Neural cell (in vitro differentiated cells): ENCODE data around the gene PIGL. TPM values are rescaled to one million over a fixed set of nuclear protein-coding genes. Genes with fewer than 3 reads are reported as not detected.

ENCODE experiments used
- H2AFZ ChIP-seq: fragments of 200-600, 300-800 bp; sonication (generic), shearing (Covaris generic); 2 replicates; pipeline ENCODE4 v1.6.0; 2014; ENCODE audit warnings: low read depth, mild to moderate bottlenecking, antibody characterized with exemption, low read length, moderate library complexity
- H3F3A ChIP-seq: fragments of 200-600 bp; shearing (Covaris generic); 2 replicates; pipeline ENCODE4 v1.6.1; 2016; ENCODE audit warnings: mild to moderate bottlenecking, moderate library complexity, mixed read lengths, antibody characterized with exemption, low read length; ENCODE audit not compliant: insufficient read depth, poor library complexity, severe bottlenecking
- H3K27ac ChIP-seq: fragments of 200-600, 300-800 bp; sonication (generic), shearing (Covaris generic); 2 replicates; pipeline ENCODE4 v1.5.1; 2014; ENCODE audit warnings: mild to moderate bottlenecking, low read length, moderate library complexity
- H3K27me3 ChIP-seq: fragments of 300-800, 200-600 bp; sonication (generic), shearing (Covaris generic); 2 replicates; pipeline ENCODE4 v1.6.0; 2014; ENCODE audit warnings: mild to moderate bottlenecking, low read depth, low read length, moderate library complexity; ENCODE audit not compliant: insufficient read depth
- H3K36me3 ChIP-seq: fragments of 300-800, 200-600 bp; sonication (generic), shearing (Covaris generic); 2 replicates; pipeline ENCODE4 v1.5.1; 2014; ENCODE audit warnings: mild to moderate bottlenecking, antibody characterized with exemption, low read length, moderate library complexity; ENCODE audit not compliant: insufficient read depth
- H3K4me2 ChIP-seq: fragments of 300-800, 200-600 bp; sonication (generic), shearing (Covaris generic); 2 replicates; pipeline ENCODE4 v1.6.0; 2014; ENCODE audit warnings: mild to moderate bottlenecking, low read length
- H3K4me3 ChIP-seq: fragments of 300-800, 200-600 bp; sonication (generic), shearing (Covaris generic); 2 replicates; pipeline ENCODE4 v1.5.1; 2014; ENCODE audit warnings: mild to moderate bottlenecking, low read length, moderate library complexity
- H3K79me2 ChIP-seq: fragments of 200-600 bp; shearing (Covaris generic); replicated peaks from 2 replicates; pipeline ENCODE4 v1.6.0; 2014; ENCODE audit warnings: mild to moderate bottlenecking, low read length, moderate library complexity; ENCODE audit not compliant: insufficient read depth
- H3K9ac ChIP-seq: fragments of 300-800, 200-600 bp; sonication (generic), shearing (Covaris generic); 2 replicates; pipeline ENCODE4 v1.6.1; 2016; ENCODE audit warnings: mild to moderate bottlenecking, low read length, mixed read lengths
- H3K9me2 ChIP-seq: fragments of 200-600 bp; shearing (Covaris generic); 2 replicates; pipeline ENCODE4 v1.6.1; 2016; ENCODE audit warnings: mild to moderate bottlenecking, low read length, mixed read lengths; ENCODE audit not compliant: insufficient read depth
- H3K9me3 ChIP-seq: fragments of 200-600, 300-800 bp; sonication (generic), shearing (Covaris generic); 2 replicates; pipeline ENCODE4 v1.6.1; 2016; ENCODE audit warnings: mild to moderate bottlenecking, mixed run types, low read length, moderate library complexity, mixed read lengths
- H4K20me1 ChIP-seq: fragments of 200-600 bp; shearing (Covaris generic); 2 replicates; pipeline ENCODE4 v1.6.1; 2016; ENCODE audit warnings: mild to moderate bottlenecking, mixed run types; ENCODE audit not compliant: insufficient read depth
- EP300 ChIP-seq: fragments of 450-650 bp; conservative IDR thresholded peaks from 2 replicates; pipeline ENCODE4 v1.6.1; 2014; ENCODE audit warnings: antibody characterized with exemption, mild to moderate bottlenecking, moderate library complexity; ENCODE audit not compliant: poor library complexity, severe bottlenecking
- EZH2 ChIP-seq: fragments of 200-600, 300-800 bp; shearing (Covaris generic), sonication (generic); IDR thresholded peaks from 2 replicates; pipeline ENCODE4 v1.6.1; 2014; ENCODE audit warnings: antibody characterized with exemption, low read length, borderline replicate concordance, mild to moderate bottlenecking; ENCODE audit not compliant: insufficient read depth, poor library complexity, severe bottlenecking
- MXI1 ChIP-seq: fragments of 450-650 bp; conservative IDR thresholded peaks from 2 replicates; pipeline ENCODE4 v1.6.1; 2014; ENCODE audit warnings: antibody characterized with exemption, mild to moderate bottlenecking; ENCODE audit not compliant: poor library complexity, severe bottlenecking
- POLR2AphosphoS5 ChIP-seq: IDR thresholded peaks from 2 replicates; pipeline ENCODE4 v1.6.1; 2012
- RAD21 ChIP-seq: fragments of 450-650 bp; conservative IDR thresholded peaks from 2 replicates; pipeline ENCODE4 v1.6.1; 2014; ENCODE audit warnings: antibody characterized with exemption, mild to moderate bottlenecking, moderate library complexity
- SMC3 ChIP-seq: fragments of 450-650 bp; conservative IDR thresholded peaks from 2 replicates; pipeline ENCODE4 v1.6.1; 2014; ENCODE audit warnings: antibody characterized with exemption, mild to moderate bottlenecking, moderate library complexity; ENCODE audit not compliant: poor library complexity
- TAF1 ChIP-seq: IDR thresholded peaks from 2 replicates; pipeline ENCODE4 v1.6.1; 2012; ENCODE audit warnings: low read depth
- polyA plus RNA-seq: library from polyadenylated mRNA; depleted of rRNA; stranded (reverse); fragments of >200 nt; gene quantifications from 2 replicates; pipeline ENCODE4 v1.2.3, GENCODE V29; 2014
- TF ChIP-seq, protein P1 (sequence below): IDR thresholded peaks from 2 replicates; pipeline ENCODE4 v1.6.1; 2012; ENCODE audit warnings: borderline replicate concordance
- TF ChIP-seq, protein P2 (sequence below): fragments of 450-650 bp; IDR thresholded peaks from 2 replicates; pipeline ENCODE4 v1.5.1; 2014; ENCODE audit warnings: antibody characterized with exemption, mild to moderate bottlenecking, moderate library complexity; ENCODE audit not compliant: poor library complexity, severe bottlenecking

The PIGL gene
- polyA plus RNA-seq, 1 donor from 2014 or later: 75.5 TPM

DNA sequence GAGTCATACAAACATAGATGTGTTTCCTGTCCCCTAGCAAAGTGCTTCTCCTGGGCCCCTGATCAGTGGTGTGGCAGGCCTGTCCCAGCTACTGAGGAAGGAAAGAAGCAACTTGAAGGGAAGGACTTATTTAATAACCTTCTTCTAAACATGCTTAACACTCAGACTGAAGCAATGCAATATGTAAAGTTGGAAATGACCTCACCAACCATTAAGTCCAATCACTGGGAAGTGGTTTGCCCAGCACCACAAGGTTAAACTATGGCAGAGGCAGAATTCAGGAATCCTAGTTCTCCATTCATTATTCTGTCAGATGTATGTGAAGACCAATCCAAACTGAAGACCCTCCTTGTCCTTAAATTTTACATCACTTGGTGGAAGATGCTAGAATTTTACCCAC, 97.2 kb downstream of the PIGL start:
- Histone ChIP-seq H3K79me2 (no peaks in the 10 kb centered on the region), H3K36me3 (no peaks in the 10 kb centered on the region), H3K27ac (no peak overlapping the region), H3F3A (no peaks in the 10 kb centered on the region), H3K4me2 (no peak overlapping the region), H4K20me1 (no peaks in the 10 kb centered on the region), H3K27me3 (no peaks in the 10 kb centered on the region), H2AFZ (no peak overlapping the region), H3K9me2 (no peaks in the 10 kb centered on the region), H3K4me3 (no peak overlapping the region), H3K9ac (no peak overlapping the region), H3K9me3 (no peaks in the 10 kb centered on the region)
- TF ChIP-seq RAD21 (no peak), POLR2AphosphoS5 (no peak), TAF1 (no peak), EZH2 (no peak), SMC3 (no peak), MXI1 (no peak), EP300 (no peak)
- TF ChIP-seq, protein P1, sequence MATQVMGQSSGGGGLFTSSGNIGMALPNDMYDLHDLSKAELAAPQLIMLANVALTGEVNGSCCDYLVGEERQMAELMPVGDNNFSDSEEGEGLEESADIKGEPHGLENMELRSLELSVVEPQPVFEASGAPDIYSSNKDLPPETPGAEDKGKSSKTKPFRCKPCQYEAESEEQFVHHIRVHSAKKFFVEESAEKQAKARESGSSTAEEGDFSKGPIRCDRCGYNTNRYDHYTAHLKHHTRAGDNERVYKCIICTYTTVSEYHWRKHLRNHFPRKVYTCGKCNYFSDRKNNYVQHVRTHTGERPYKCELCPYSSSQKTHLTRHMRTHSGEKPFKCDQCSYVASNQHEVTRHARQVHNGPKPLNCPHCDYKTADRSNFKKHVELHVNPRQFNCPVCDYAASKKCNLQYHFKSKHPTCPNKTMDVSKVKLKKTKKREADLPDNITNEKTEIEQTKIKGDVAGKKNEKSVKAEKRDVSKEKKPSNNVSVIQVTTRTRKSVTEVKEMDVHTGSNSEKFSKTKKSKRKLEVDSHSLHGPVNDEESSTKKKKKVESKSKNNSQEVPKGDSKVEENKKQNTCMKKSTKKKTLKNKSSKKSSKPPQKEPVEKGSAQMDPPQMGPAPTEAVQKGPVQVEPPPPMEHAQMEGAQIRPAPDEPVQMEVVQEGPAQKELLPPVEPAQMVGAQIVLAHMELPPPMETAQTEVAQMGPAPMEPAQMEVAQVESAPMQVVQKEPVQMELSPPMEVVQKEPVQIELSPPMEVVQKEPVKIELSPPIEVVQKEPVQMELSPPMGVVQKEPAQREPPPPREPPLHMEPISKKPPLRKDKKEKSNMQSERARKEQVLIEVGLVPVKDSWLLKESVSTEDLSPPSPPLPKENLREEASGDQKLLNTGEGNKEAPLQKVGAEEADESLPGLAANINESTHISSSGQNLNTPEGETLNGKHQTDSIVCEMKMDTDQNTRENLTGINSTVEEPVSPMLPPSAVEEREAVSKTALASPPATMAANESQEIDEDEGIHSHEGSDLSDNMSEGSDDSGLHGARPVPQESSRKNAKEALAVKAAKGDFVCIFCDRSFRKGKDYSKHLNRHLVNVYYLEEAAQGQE: no peak
- TF ChIP-seq, protein P2, sequence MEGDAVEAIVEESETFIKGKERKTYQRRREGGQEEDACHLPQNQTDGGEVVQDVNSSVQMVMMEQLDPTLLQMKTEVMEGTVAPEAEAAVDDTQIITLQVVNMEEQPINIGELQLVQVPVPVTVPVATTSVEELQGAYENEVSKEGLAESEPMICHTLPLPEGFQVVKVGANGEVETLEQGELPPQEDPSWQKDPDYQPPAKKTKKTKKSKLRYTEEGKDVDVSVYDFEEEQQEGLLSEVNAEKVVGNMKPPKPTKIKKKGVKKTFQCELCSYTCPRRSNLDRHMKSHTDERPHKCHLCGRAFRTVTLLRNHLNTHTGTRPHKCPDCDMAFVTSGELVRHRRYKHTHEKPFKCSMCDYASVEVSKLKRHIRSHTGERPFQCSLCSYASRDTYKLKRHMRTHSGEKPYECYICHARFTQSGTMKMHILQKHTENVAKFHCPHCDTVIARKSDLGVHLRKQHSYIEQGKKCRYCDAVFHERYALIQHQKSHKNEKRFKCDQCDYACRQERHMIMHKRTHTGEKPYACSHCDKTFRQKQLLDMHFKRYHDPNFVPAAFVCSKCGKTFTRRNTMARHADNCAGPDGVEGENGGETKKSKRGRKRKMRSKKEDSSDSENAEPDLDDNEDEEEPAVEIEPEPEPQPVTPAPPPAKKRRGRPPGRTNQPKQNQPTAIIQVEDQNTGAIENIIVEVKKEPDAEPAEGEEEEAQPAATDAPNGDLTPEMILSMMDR: no peak

DNA sequence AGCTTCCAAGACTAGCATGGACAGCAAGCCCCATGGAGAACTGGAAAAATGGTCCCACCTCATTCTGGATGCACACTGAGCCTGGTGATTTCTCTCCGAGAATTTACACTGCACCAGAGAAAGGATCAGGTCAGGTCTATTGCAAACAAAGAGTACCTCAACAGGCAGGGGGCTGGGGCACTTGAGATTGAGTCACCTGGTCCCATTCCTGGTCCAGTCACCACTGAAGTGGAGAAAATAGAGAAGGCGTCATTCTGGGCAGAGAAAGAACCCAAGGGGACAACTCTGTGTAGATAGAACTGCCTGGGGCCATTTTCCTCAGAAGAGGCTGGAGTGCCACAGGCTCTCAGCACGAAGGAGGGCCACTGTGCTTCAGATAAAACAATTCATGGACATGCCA, 97.8 kb downstream of the PIGL start:
- Histone ChIP-seq H2AFZ (no peak overlapping the region), H3K36me3 (no peaks in the 10 kb centered on the region), H4K20me1 (no peaks in the 10 kb centered on the region), H3K9ac (no peak overlapping the region), H3K9me2 (no peaks in the 10 kb centered on the region), H3K27ac (no peak overlapping the region), H3K4me3 (no peak overlapping the region), H3F3A (no peaks in the 10 kb centered on the region), H3K4me2 (no peak overlapping the region), H3K27me3 (no peaks in the 10 kb centered on the region), H3K79me2 (no peaks in the 10 kb centered on the region), H3K9me3 (no peaks in the 10 kb centered on the region)
- TF ChIP-seq EZH2: no peak
- TF ChIP-seq, protein P2: no peak
- TF ChIP-seq MXI1: no peak
- TF ChIP-seq TAF1: no peak
- no peak for TF ChIP-seq SMC3
- no peak for TF ChIP-seq POLR2AphosphoS5
- no peak for TF ChIP-seq RAD21
- TF ChIP-seq EP300: no peak
- TF ChIP-seq, protein P1: no peak
